NT2/D1 (cell line): Measurements from ENCODE around the gene DEXI.

ENCODE experiments used
- SUZ12 ChIP-seq: IDR thresholded peaks from 2 replicates; pipeline ENCODE4 v1.6.1; 2011; ENCODE audit not compliant: insufficient read length, insufficient read depth; ENCODE audit errors: extremely low read depth
- ZNF274 ChIP-seq: IDR thresholded peaks from 2 replicates; pipeline ENCODE4 v1.6.1; 2011; ENCODE audit warnings: mild to moderate bottlenecking, low read depth, low read length

- TF ChIP-seq SUZ12 (no peak), ZNF274 (no peak)
Observed at GRCh38 chr16:10936272-10936984, 5.8 kb downstream of the DEXI start.
